ENCODE results near the gene GALNT14.

The GALNT14 gene

DNA sequence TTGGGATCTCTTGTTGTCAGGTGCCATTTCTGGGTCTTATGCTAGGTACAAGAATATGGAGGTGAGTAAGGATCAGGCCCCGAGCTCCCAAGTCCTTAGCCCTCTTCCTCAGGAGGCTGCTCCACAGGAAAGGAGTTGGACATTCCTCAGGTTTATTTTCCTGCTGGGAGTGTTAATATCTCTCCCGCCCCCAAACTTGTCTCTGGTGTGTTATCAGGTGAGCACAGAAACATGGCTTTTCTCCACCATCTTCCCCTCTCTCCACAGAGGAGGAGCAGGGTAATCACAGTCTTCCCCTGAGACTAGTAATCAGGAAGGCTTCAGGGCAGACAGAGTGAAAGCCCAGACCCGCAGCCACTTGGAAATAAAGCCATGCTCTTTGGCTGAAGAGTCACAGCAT lies 257.7 kb downstream of the GALNT14 start:
- DNase-seq, result no peak

DNA sequence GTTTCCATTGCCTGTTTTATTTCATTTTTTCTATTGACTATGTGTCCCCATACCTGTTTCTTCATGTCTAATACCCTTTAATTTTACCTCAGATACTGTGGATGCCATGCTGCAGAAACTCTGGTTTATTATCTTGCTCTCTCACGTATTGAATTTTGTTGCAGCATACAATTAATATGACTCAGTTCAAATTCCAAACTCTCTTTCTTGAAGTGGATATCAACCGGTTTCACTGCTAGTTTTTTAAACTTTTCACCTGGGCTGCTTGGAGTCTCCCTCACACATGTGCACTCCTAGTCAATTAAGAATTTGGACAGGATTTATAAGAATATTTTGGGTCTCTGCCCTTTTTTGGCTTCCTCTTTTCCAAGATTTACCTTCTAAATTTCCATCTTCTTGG lies 260.4 kb downstream of the GALNT14 start:
- DNase-seq, result no peak

GRCh38 chr2:30872797-30873196 lies 265.4 kb downstream of the GALNT14 start:
- no peak for DNase-seq

DNA sequence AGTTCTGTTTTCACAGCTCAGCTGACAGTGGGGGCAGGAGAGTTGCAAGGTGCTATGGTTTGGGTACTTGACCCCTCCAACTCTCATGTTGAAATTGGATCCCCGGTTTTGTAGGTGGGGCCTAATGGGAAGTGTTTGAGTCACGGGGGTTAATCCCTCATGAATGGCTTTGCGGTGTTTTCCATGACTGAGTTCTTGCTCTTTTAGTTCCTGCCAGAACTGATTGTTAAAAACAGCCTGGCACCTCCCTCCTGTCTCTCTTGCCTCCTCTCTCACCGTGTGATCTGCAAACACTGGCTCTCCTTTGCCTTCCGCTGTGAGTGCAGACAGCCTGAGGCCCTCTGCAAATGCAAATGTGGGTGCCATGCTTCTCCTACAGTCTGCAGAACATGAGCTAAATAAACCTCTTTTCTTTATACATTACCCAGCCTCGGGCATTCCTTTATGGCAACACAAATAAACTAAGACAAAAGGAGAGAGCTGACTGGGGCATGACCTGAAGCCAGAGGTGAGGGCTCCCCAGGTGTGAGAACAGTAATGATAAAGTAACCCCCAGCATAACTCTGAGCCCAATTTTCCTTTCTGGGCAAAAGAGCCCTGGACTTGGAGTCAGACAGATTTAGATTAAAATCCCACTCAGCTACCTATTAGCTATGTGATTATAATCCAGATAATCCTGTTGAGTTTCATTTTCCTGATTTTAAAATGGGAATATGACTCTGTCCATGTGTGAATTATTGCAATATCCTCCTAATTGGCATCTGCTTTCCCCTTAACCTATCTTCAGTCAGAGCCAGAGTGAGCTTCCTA lies 266.1 kb downstream of the GALNT14 start:
- DNase-seq, result no peak

DNA sequence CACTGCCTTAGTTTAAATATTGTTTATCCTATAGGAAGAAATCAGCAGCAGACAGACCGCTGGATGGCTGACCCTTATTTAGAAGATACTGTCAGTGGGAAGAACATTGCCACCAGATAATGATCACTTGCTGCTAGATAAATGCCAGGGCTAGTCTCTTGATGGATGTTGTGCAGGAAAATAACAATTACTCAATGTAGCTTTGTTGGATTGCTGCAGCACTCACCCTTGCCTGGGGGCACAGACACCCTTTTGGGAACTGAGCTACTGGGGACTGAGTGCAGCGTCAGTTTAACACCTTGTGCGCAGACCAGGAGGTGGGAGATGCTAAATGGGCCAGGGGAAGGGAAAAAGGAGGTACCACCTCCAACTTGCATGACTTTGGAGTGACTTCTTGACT lies 266.8 kb downstream of the GALNT14 start:
- DNase-seq, result no peak

DNA sequence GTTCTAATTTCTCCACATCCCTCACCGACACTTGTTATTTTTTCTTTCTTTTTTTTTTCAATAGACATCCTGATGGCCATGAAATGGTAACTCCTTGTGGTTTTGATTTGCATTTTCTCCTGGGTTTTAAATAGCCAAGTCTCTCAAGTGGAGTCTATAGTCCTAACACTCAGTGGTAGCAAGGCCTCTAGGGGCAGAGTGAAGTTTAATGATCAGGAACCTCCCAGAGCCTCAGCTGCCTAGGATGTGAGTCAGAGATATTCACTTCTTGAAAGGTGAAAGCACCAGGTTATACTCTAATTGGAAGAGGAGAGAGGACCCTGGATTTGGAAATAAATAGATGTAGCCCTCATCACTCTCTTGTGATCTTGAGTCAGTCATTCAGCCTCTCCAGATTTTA lies 268.3 kb downstream of the GALNT14 start:
- DNase-seq, result no peak

- DNase-seq, result no peak
These were observed 270.9 kb downstream of the GALNT14 start for GRCh38 chr2:30867385-30867784.

DNA sequence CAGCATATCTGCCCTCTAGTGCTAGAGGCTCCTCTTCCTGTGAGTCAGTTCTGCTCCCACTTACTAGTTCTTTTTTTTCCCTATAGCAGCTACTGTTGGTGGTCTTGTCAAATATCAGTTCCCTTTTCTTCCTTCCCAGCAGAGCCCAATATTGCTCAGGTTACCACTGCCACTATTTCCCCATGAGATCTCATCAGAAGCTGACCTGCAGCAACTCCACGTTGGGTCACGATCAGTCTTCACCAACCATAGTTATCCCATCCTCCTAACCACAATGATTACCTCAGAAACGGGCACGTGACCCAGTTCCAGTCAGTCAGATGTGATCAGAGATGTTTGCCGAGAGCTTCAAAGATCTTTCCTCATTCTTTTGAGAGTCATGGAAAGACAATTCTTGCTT lies 271.3 kb downstream of the GALNT14 start:
- DNase-seq, result no peak

GRCh38 chr2:30865892-30866681 lies 272.2 kb downstream of the GALNT14 start:
- no peak for DNase-seq

GRCh38 chr2:30865243-30865642 lies 273.0 kb downstream of the GALNT14 start:
- no peak for DNase-seq

GRCh38 chr2:30862054-30862651 lies 276.1 kb downstream of the GALNT14 start:
- DNase-seq, result peak; percentile 30 to 39

GRCh38 chr2:30860726-30861125 lies 277.5 kb downstream of the GALNT14 start:
- no peak for DNase-seq
